T47D (cell line): ENCODE data around the gene ATP11A.

Experiments used
- DNase-seq, 2 experiments: peaks; one replicate each; pipeline versions ENCODE4 v3.0.0 to v3.0.0-alpha.2; 2011 to 2012; ENCODE audit warnings: low read depth in 1 of 2, low spot score in 1 of 2
- JUND ChIP-seq: IDR thresholded peaks from 2 replicates; pipeline ENCODE4 v1.6.1; 2012; ENCODE audit warnings: low read depth
- in situ Hi-C: cut with HindIII; loops from 2 replicates; pipeline ENCODE4 v1.10.0; 2016; ENCODE audit warnings: low sequenced_read_pairs, low pct_unique_long_range_greater_than_20kb

Gene ATP11A

GRCh38 chr13:112741835-112742570, 52.2 kb downstream of the ATP11A start:
- in situ Hi-C loops: no loop called here

GRCh38 chr13:112742583-112742982, 52.7 kb downstream of the ATP11A start:
- DNase-seq: no peak
- in situ Hi-C loops: no loop called here

More at GRCh38 chr13:112741835-112742570, 52.2 kb downstream of the ATP11A start:
- DNase-seq: no peak
- no peak for TF ChIP-seq JUND

GRCh38 chr13:112743451-112744167, 53.8 kb downstream of the ATP11A start:
- in situ Hi-C loops: no loop called here
- DNase-seq: no peak
- TF ChIP-seq JUND: no peak

More at GRCh38 chr13:112742583-112742982, 52.7 kb downstream of the ATP11A start:
- no peak for TF ChIP-seq JUND

- no peak for DNase-seq
- no peak for TF ChIP-seq JUND
- in situ Hi-C loops: no loop called here
These were observed 54.6 kb downstream of the ATP11A start for GRCh38 chr13:112744168-112745021.

GRCh38 chr13:112746044-112746443, 56.2 kb downstream of the ATP11A start:
- DNase-seq: no peak
- in situ Hi-C loops: no loop called here
- no peak for TF ChIP-seq JUND

- DNase-seq: no peak
- in situ Hi-C loops: no loop called here
- no peak for TF ChIP-seq JUND
These were observed 57.4 kb downstream of the ATP11A start for GRCh38 chr13:112747256-112747655.

- no peak for DNase-seq
- no peak for TF ChIP-seq JUND
- in situ Hi-C loops: no loop called here
These were observed 59.3 kb downstream of the ATP11A start for GRCh38 chr13:112748947-112749735.

GRCh38 chr13:112750570-112750969, 60.7 kb downstream of the ATP11A start:
- in situ Hi-C loops: no loop called here
- DNase-seq: no peak
- TF ChIP-seq JUND: no peak

GRCh38 chr13:112751617-112752016, 61.8 kb downstream of the ATP11A start:
- in situ Hi-C loops: no loop called here
- DNase-seq: no peak
- no peak for TF ChIP-seq JUND

- no peak for TF ChIP-seq JUND
- in situ Hi-C loops: no loop called here
- DNase-seq: no peak
These were observed 62.4 kb downstream of the ATP11A start for GRCh38 chr13:112752211-112752610.

GRCh38 chr13:112752711-112753541, 63.1 kb downstream of the ATP11A start:
- DNase-seq: no peak
- TF ChIP-seq JUND: no peak
- in situ Hi-C loops: no loop called here
